GM18858 (cell line): ENCODE results near the gene VOPP1.
A peak's percentile ranks its signal among the peaks of the same experiment; 100 is the strongest.
"Not testable (repeated sequence)": the region's sequence is repeated elsewhere in the genome, so short reads cannot be mapped to it uniquely, and the experiment has no call there.

Experiments used
- ATAC-seq: cut with Tn5 transposase; IDR thresholded peaks from one replicate; pipeline ENCODE4 v1.9.1; 2021; ENCODE audit not compliant: unreplicated experiment

Gene VOPP1

DNA sequence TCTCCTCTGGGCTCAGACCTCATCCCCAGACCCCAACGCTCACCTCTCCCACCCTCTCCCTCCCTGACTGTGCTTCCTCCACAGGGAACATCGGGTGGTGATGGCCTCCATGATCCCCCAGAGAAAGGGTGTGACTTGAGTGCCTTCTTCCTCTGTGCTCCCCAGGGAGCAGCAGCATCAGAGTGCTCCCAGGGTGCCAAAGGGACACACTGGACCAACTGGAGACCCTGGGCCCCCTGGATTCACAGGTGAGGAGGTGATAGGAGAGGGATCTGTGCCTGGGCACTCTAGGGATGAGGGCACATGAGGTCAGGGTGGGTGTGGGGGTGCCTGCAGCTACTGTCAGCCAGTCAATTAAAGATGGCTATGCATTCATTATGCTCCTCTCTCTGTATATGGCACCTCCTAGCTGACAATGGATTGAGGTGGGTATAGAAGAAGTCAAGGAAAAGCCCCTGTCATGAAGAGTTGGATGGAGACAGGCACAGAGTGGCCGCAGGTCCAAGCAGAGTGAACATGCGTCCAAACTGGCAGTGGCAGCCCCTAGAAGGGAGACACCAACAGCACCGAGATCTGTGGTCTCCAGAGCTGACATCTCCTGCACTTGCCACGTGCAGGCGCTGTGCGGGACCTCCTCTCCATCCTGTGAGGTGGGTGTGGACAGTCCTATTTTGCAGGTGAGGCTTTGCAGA, 15.5 kb upstream of the VOPP1 start:
- no peak for ATAC-seq

DNA sequence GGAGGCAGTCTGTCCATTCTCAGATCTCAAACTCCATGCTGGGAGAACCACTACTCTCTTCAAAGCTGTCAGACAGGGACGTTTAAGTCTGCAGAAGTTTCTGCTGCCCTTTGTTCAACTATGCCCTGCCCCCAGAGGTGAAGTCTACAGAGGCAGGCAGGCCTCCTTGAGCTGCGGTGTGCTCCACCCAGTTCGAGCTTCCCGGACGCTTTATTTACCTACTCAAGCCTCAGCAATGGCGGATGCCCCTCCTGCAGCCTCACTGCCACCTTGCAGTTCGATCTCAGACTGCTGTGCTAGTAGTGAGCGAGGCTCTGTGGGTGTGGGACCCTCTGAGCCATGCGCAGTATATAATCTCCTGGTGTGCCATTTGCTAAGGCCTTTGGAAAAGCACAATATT, 10.4 kb upstream of the VOPP1 start:
- ATAC-seq, result not testable (repeated sequence)

DNA sequence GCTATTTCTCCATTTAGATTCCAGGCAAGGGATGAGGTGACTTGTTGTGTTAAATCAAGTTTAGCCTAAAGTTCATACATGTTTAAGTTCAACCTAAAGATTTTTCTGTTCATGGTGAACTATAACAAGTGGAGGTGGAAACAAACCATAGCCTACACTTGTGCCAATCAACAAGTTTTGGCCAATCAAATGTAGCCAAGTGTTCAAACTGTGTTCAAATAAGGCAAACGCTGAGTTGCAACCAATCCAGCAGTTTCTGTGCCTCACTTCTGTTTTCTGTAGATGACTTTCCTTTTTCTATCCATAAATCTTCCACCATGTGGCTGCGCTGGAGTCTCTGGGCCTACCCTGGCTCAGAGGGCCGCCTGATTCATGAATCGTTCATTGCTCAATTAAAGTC, 4.5 kb upstream of the VOPP1 start:
- no peak for ATAC-seq

DNA sequence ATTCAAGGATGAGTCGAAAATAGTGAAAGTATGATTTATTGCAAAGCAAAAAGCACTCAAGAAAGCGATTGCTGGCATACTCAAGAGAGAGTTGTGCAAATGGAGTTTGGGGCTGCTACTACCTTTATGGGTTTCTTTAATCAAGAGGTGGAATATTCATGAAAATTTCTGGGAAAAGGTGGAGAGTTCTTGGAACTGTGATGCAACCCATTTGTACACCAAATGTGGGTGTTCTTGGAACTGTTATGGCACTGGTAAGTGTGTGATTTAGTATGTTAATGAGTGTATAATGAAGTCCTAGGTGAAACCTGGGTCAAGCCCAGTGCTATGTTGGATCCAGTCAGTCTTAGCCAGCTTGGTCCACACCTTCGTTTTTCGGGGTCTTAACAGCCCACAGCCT, 3.4 kb upstream of the VOPP1 start:
- ATAC-seq, result no peak

DNA sequence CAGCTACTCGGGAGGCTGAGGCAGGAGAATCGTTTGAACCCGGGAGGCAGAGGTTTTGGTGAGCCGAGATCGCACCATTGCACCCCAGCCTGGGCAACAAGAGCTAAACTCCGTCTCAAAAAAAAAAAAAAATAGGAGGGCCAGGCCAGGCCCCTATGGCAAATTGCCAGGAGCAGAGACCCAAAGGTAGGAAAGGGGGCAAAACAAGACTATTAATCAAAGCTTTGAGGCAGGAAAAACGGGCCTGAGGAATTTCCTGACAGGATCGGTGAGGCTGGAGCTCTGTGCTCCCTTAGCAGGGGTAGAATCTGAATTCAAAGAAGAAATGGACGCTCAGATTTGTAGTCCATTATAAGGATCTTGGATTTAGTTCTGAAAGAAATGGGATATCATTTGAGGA, 2.8 kb upstream of the VOPP1 start:
- no peak for ATAC-seq

DNA sequence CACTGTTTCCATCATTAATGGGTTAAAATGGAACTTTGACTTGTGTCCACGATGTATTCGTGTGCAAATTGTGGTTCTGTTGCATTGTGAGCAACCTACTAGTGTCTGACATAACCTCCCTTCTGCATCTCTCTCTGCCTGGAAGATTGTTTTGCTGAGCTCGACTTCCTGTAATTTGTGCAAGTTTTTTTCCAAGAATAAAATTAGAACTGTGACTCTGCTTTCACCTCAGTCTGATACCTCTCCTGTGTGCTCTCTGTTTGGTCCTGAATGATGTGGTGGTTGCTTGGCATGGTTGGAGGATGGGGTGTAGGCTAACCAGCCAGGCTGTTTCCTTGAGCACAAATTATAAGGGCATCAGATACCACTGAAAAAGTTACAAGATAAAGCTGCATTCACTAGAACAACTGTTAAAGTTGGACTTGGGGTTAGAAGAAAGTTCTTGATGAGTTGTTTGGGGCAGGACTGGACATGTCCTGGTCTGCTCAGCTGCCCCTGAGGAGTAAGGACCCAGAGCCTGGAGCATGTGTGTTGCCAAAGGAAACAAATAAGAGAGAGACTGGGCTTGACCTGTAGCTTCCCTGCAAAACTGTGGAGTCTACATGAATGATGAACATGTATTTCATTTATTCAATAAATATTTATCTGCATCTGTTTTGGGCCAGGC, 1.9 kb upstream of the VOPP1 start:
- ATAC-seq, result no peak

DNA sequence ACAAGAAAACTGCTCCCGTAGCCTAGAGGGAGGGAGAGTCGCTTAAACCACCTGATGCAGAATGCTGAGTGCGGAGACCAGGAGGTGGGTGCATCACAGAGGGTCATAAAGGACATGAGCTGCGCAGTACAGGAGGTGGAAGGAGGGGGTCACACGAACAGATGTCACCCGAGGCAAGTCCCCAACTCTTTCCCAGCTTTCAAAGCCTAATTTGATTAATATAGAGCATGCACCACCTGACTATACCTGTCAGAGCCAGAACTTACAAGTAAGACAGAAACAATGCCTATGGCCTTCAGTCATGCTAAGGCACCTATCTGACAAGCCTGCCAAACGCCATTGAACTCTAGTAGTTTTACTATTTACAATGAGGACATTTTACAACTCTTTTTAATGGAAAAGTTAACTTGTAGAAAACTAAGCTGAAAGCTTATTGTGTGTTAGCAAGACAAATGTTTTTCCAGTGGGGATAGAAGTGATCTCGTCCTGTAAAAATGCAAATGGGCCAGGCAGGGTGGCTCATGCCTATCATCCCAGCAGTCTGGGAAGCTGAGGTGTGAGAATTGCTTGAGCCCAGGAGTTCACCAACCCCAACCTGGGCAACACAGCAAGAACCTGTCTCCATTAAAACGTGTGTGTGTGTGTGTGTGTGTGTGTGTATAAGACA, 1.1 kb upstream of the VOPP1 start:
- no peak for ATAC-seq

DNA sequence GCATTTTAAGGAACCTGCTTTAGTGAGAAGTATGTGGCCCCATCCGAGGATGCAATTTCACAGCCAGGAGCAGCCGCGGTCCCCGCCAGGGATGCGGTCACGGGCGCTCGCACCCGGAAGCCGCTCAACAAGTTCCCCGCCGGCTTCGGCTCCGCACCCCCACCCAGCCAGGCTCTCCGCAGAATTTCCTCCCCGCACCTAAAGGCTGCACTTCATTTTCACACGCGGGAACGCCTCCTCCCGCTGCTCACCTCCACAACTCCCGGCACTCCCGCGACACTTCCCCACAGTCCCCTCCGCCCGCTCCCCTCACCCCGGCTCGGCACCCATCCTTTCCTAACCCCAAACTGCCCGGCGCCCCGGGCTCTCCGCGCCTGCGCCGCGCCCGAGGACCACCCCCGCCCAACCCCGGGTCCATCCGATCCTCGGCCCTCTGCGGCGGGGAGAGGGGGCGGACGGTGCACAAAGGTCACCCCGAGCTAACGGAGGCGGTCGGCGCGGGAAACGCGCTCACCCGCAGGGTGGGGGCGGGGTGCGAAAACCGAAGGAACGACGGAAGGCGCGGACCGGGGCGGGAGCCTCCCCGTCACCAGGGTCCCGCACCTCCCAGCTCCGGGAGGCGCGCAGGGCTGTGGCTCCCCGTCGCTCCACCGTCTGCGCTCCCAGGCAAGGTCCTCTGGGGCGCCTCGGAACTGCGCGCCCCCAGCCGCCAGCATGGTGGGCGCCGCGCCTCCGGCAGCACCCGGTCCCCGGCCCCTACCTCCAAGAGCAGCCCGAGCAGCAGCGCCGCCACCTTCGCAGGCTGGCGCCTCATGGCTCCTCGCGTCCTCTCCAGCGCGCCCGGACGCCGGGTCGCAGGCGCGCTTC, 558 bp downstream of the VOPP1 start:
- ATAC-seq, result peak; percentile 9

DNA sequence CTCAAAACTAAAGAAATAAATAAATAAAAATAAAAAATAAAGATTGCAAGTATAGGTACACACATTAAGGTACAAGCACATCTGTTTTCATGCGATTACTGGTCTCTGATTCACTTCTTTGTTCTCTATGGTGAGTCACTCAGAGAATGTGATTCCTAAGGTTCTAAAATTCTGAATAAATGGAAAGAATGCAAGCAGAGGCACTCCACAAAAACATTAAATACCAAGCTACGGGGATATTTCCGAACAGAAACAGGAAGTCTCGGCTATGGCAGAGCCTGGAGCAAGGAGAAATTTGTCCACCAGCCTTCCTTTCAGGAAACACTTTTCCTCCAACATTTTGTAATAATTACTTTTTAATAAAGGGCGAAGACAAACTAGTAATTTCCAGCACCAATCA, 1.4 kb downstream of the VOPP1 start:
- no peak for ATAC-seq

DNA sequence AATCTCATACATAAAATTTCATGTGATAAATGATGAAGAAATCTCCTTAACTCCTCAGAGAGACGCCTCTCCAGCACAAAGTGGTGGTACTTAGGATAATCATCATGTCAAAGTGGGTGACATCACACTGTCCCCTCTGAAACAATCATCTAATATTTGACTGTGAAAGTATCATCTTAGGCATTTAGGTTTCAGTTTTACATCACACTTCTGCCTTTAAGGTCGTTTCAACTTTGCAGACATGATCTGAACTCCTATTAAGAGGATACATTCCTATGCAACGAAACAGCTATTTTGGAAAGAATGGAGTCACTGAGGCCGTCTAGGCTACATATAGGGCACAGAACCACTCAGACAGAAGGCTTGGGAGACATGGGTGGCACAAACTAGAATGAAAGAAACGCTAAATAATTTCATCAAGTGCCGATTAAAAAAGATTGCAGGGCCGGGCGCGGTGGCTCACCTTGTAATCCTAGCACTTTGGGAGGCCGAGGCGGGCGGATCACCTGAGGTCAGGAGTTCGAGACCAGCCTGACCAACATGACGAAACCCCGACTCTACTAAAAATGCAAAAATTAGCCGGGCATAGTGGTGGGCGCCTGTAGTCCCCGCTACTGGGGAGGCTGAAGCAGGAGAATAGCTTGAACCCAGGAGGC, 2.0 kb downstream of the VOPP1 start:
- peak; percentile 42 for ATAC-seq

DNA sequence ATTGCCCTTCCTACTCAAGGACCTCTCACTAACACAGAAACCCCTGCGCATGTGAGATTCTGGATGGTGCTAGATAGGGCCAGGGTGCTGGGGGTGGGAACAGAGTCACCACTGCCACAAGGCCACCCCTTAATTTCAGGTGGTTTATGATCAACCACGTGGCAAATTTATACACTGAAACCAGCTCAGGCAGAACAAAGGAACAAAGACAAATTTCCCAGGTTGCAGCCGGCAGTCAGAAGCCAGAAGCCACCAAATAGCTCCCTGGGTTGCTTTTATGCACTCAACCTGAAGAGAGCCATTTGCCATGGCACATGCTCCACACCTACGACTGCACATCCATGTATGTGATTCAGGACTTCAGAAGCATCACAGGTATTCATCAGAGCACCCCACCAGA, 2.5 kb downstream of the VOPP1 start:
- peak; percentile 17 for ATAC-seq

DNA sequence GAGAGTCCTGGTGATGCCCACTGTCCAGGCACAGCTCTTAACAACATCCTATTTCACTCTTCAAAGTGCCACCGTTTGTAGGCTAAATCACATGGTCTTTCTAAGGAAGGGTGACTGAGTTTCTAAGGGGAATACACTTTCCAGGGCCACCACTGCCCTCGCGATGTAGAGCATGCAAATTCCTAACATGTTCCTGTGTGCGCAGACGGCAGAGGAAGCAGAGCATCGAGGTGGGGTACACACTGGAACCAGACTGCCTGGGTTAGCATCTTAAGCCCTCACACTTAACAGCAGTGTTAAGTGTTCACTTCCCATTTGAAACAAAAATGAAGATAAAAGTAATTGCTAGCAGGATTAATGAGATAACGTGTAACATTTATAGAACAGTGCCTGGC, 3.0 kb downstream of the VOPP1 start:
- no peak for ATAC-seq

DNA sequence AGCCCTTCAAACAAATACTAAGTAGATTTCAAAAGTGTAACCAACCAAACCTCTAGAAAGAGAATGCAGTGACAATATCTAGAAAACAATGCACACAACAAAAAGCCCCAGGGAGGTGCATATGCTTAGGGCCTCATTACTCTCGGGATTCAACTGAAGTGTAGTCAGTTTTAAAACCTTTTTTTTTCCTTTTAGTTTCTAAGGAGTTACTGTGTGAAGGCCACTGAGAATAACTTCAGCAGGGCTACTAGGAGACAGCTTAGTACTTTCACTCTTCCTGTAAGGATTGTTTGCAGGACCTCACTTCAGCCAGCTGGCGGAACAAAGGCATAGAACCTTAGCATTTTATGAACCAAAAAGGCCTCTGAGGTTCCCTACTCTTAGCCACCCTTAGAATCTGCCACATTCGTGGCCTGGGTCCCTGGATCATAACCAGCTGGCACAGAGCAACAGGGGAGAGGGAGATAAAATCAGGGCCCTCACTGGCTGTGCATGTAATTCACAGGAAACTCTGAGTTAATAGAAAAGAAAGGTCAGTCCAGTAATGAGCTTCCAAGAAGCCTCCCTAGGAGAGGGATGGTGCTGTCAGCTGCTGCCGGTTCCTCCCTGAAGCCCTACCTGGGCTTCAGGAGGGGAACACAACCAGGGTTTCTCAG, 3.6 kb downstream of the VOPP1 start:
- ATAC-seq, result no peak

DNA sequence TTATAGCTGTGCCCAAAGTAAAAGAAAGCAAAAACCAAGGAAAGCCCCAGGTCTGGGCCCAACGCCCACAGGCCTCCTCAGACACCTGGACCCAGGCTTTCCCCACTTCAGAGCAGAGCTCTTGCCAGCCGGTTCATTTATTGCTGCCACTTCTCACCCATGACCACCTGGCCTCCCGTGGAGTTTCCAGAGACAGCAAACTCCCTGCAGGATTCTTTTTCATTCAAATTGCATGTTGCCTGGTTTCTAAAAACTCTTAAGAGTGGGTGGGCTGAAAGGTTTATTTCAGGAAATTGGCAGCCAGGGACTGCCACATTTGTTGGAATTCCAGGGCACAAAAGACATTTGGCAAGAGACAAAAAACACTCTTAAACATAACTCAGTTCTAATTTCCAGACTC, 4.7 kb downstream of the VOPP1 start:
- no peak for ATAC-seq

DNA sequence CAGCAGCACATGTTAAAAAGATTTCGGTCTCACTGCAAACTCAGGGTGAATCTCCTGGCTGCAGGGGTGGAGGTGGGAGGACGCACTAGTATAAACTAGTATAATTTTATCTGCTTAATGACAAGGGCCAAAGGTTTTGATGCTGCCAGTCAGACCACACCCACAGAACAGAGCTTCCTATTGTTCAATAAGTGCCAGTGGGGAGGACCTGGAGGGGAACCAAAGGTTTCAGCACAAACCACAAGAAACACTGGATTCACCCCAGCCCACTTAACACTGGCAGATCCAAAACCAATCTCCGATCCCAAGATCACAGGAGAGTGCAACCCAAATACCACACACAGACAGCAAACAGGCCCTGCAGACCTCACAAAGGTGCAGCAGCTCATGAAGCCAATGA, 6.6 kb downstream of the VOPP1 start:
- ATAC-seq, result no peak

DNA sequence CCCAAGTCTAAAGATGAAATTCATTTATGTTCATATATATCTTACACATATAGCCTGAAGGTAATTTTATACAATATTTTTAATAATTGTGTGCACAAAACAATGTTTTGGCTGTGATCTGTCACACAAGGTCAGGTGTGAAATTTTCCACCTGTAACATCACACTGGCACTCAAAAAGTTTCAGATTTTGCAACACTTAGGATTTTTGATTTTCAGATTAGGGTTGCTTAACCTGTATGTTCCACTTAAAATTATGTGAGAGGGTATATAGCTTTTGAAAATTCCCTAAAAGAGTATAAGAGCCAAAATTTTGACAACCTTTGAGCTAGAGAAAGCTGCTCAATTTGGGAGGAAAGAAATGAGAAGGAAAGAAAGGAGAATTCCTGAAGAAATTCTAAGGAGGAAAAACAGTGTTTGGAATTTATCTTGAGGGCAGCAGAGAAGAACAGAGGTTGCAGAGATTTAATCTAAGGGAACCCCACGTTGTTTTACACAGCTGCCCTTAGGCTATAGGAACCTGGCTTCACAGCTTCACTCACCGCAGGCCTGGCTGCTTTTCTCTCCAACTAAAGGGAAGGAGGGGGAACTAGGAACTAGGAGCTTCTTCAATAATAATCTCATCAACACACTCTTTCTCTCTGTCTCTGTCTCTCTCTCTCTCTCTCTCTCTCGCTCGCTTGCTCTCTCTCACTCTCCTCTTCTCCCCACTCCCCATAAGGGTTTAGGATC, 8.5 kb downstream of the VOPP1 start:
- ATAC-seq, result no peak

DNA sequence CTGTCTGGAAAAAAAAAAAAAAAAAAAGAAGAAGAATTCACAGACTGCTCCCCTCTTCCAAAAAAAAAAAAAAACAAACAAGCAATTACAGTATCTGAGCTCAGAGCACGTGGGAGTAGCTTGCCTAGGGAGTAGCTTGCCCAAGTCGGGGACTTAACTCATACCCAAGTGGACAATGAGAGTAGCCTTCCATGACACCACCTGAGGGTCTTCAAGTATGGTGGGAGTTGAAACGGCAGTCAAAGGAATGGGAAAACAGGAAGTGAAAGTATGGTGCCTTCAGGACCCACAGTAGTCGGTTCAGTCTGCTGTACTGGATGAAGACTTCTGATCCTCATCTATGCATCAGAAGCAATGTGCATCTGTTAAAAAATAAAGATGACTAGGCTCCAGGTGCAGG, 10.6 kb downstream of the VOPP1 start:
- no peak for ATAC-seq

DNA sequence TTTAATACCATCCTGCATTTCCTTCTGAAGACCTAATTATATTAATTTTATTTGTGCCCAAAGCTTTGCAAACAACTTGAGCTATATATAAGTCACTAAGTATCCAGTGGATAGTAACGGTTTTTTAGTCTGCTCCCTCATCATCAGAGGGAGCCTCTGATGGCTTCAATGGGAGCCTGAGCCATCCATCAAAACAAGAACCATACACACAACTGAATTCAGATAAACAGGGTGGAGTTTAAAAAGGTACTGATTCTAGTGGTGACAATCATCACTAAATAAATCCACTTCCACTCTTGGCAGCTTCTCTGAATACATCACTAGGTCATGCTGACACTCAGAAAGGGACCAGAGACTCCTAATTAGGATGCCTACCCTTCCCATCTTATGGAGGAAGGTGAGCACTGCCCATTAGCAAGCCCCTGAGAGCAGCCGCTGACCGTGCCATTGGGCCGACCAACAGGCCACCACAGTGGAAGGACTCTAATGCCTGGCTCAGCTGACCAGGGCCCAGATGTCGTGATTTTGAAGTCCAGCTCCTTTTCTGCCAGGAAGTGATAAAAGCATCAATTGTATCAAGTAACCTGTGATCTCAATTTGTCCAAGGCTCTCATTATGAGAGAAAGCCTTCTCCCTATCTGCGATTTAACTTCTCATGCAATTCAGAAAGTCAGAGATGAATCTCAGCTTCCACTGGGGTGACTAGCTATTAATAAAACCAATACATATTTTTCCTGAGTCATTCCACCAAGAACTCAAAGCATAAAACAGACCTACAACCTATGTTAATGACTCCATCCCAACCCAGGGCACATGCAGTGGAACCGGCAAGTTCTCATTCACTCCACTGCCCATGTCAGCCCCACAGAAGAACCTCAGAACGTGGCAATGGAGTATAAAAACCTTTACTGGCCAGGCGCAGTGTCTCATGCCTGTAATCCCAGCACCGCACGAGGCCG, 13.1 kb downstream of the VOPP1 start:
- no peak for ATAC-seq
